ENCODE measurements around the gene RAB29. TPM values are rescaled to one million over a fixed set of nuclear protein-coding genes. Genes with fewer than 3 reads are reported as not detected.

RAB29 gene
- total and polyA plus RNA-seq, 9 of the 15 experiments (the other 6 are each of a cell fraction or from before 2014, with no cell fraction given) = 6.3 to 17.6 (median 8.0) TPM

DNA sequence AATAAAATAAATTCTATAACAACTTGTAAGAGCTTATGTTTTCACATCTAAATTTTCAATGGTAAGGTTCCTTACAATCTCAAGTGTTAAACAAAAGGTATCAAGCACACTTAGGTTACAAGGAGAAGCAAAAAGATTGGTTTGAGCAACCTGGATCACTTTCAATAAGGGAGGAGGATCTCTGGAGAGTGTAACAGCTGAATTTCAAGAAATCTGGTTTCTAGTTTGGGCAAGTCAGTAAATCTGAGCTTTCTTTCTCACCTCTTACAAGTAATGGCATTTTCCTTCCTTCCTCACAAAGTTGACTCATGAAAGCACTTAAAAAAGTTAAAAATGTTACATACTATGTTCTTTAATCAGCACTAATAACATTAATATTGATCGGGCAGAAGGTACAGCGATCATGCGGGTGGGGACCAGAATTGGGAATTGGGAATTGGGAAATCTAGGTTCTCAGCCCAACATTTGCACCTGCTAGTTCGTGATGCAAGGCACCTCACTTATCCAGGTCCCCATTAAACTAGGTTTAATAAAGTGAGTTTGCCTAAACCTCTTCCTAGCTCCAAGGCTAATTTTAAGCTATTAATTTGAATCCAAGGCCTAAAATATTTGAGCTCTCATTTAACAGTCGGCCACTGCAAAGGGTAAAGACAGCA is 28.4 kb downstream of the RAB29 start:
- Histone ChIP-seq H3K9ac (ENCODE audit: insufficient read depth in 1 of 2, low read depth in 2 of 2, low read length in 2 of 2) (peak overlapping the region; percentile 15 to 90; a peak in 3 of 4 replicates), H3K27ac (ENCODE audit: extremely low read depth, low read depth, low read length) (no peak overlapping the region), H3K36me3 (ENCODE audit: control insufficient read depth, insufficient read depth, low read length) (peaks cover 54% of the 10 kb centered on the region), H3K79me2 (ENCODE audit: control insufficient read depth, insufficient read depth, low read length) (peaks cover 78% of the 10 kb centered on the region), H4K20me1 (replicated peaks; ENCODE audit: control insufficient read depth, insufficient read depth, low read length) (peaks cover 36% of the 10 kb centered on the region), H3K9me1 (ENCODE audit: control insufficient read depth, insufficient read depth, low read length) (no peaks in the 10 kb centered on the region), H3K4me2 (ENCODE audit: insufficient read depth, low read length) (peak overlapping the region; percentile 44), H3K27me3 (ENCODE audit: control insufficient read depth in 2 of 2, insufficient read depth in 2 of 2, low read length in 2 of 2) (no peaks in the 10 kb centered on the region), H3K9me3 (replicated peaks; ENCODE audit: control insufficient read depth, insufficient read depth, low read depth, low read length) (no peaks in the 10 kb centered on the region), H3K4me3 (no peak overlapping the region; the same call in 1 of the 2 replicates), H2AFZ (ENCODE audit: low read depth, low read length) (no peak overlapping the region), H3K4me1 (replicated peaks in 1 of 2; ENCODE audit: control insufficient read depth in 2 of 2, insufficient read depth in 2 of 2, low read length in 2 of 2) (peaks cover 13 to 27% of the 10 kb centered on the region in 2 experiments; a peak in 4 of 5 replicates)
- DNase-seq (ENCODE audit: extremely low read depth in 1 of 4, low spot score in 3 of 4) (no peak), ATAC-seq (no peak), FAIRE-seq (no peak)
- 0 out of 2 replicates have a peak, but pooled peaks have one; percentile 13 for TF ChIP-seq E4F1 (CRISPR knock-in tag; IDR thresholded peaks at IDR 0.05; ENCODE audit: borderline replicate concordance)
- no peak for TF ChIP-seq MXI1 (IDR thresholded peaks at IDR 0.05; ENCODE audit: low read depth, low read length)
- TF ChIP-seq ETV6 (IDR thresholded peaks at IDR 0.05; ENCODE audit: borderline replicate concordance in 1 of 2, low read depth in 2 of 2, low read length in 1 of 2) = no peak
- no peak for TF ChIP-seq ETV6 (CRISPR knock-in tag; IDR thresholded peaks at IDR 0.05; ENCODE audit: borderline replicate concordance)
- 0 out of 2 replicates have a peak, but pooled peaks have one; percentile 24 for TF ChIP-seq ETV5 (CRISPR knock-in tag; IDR thresholded peaks at IDR 0.05; ENCODE audit: low read depth)
- peak; percentile 45; the same call in 1 of the 2 replicates for TF ChIP-seq POLR2A (conservative IDR thresholded peaks at IDR 0.05)
- TF ChIP-seq KHSRP (IDR thresholded peaks at IDR 0.05) = 0 out of 2 replicates have a peak, but pooled peaks have one; percentile 39
- TF ChIP-seq SP1 (CRISPR knock-in tag; IDR thresholded peaks at IDR 0.05) = peak; percentile 7; the same call in 1 of the 2 replicates
- POLR2A ChIA-PET = interaction anchor here (0.6 to 2.3 kb wide), 6 partner anchors 9 to 119 kb away, joined by 3 to 10 read pairs (median 4); no protein-coding TSS in a partner anchor
- in situ Hi-C loops (cut with MboI) (no loop called here), intact Hi-C loops (cut with micrococcal nuclease) (no loop called here)
- 72% methylated on average over 5 of the region's 5 CpGs for WGBS (ENCODE audit: insufficient coverage, low coverage, missing lambda C conversion rate)
- BruUV-seq (replicated peaks) = no TSS peak
- CTCF ChIA-PET (ENCODE audit: low intra/inter-chr PET ratio) = no interaction called here

Measured in K562 (cell line).